Measurements from ENCODE around the gene ASIC3. TPM values are rescaled to one million over a fixed set of nuclear protein-coding genes. Genes with fewer than 3 reads are reported as not detected.
"Not testable (repeated sequence)": the region's sequence is repeated elsewhere in the genome, so short reads cannot be mapped to it uniquely, and the experiment has no call there.

ASIC3 gene
- total and polyA plus RNA-seq, 8 donors = 0.29 to 25.9 (median 3.2) TPM

- intact Hi-C loops (cut with DNase I; ENCODE audit: low total_unique reads) = no loop called here
- no peak within 1 kb of the TSS for H3K4me3 ChIP-seq
- WGBS, 5 donors = 60 to 79% (median 73%) methylated on average over 4 of the region's 4 CpGs
Measured at GRCh38 chr7:151024435-151025056, 23.8 kb upstream of the ASIC3 start, which contains the start of gene ATG9B. ATG9B (minus strand) TSS chr7:151024494; CDS start chr7:151024423, 71 bp downstream.

GRCh38 chr7:151025924-151026671 lies 22.2 kb upstream of the ASIC3 start:
- intact Hi-C loops (cut with DNase I; ENCODE audit: low total_unique reads) = no loop called here
- peaks cover 0 to under 1% (median under 1%) of the 10 kb centered on the region in 4 donors for H3K36me3 ChIP-seq
- no peaks in the 10 kb centered on the region for H3K9me3 ChIP-seq
- H3K27me3 ChIP-seq = peaks cover 0 to 13% (median 0%) of the 10 kb centered on the region in 3 donors
- H3K4me3 ChIP-seq = no peak overlapping the region
- peaks cover 5 to 33% (median 25%) of the 10 kb centered on the region in 4 donors for H3K4me1 ChIP-seq
- no peak for TF ChIP-seq POLR2AphosphoS5 (IDR thresholded peaks at IDR 0.05)
- TF ChIP-seq CTCF (IDR thresholded peaks at IDR 0.05) = no peak
- TF ChIP-seq POLR2A (IDR thresholded peaks at IDR 0.05) = no peak
- TF ChIP-seq EP300 (IDR thresholded peaks at IDR 0.05) = no peak
- no peak overlapping the region for H3K27ac ChIP-seq
- DNase-seq = no peak
- WGBS, 5 donors = 81 to 94% (median 86%) methylated on average over 4 of the region's 4 CpGs

More at GRCh38 chr7:151024435-151025056, 23.8 kb upstream of the ASIC3 start, which contains the start of gene ATG9B:
- no peak for DNase-seq
- Histone ChIP-seq H3K36me3 (no peaks in the 10 kb centered on the region), H3K27ac (no peak within 1 kb of the TSS), H3K4me1 (peaks cover 5 to 17% (median 17%) of the 10 kb centered on the region in 4 donors), H3K9me3 (no peaks in the 10 kb centered on the region), H3K27me3 (peaks cover 0 to 29% (median 11%) of the 10 kb centered on the region in 3 donors)
- no peak for TF ChIP-seq EP300 (IDR thresholded peaks at IDR 0.05)
- TF ChIP-seq POLR2AphosphoS5 (IDR thresholded peaks at IDR 0.05) = no peak
- TF ChIP-seq POLR2A (IDR thresholded peaks at IDR 0.05) = no peak
- TF ChIP-seq CTCF (IDR thresholded peaks at IDR 0.05) = no peak

- Histone ChIP-seq H3K27ac (peak overlapping the region in 4 of 5 donors; percentile 84 to 88 (median 88)), H3K4me3 (peak overlapping the region in 2 of 4 donors; percentile 81 to 82), H3K4me1 (peaks cover 5 to 35% (median 26%) of the 10 kb centered on the region in 4 donors)
- H3K27me3 ChIP-seq; intact Hi-C loops (cut with DNase I; ENCODE audit: low total_unique reads); H3K36me3 ChIP-seq; H3K9me3 ChIP-seq: not testable (repeated sequence)
- peak in 1 of 2 donors; percentile 47 for DNase-seq
- 41 to 52% (median 44%) methylated on average over 19 of the region's 19 CpGs for WGBS, 5 donors
Measured at GRCh38 chr7:151026771-151027727, 21.3 kb upstream of the ASIC3 start.

GRCh38 chr7:151027728-151028130 lies 20.6 kb upstream of the ASIC3 start:
- Histone ChIP-seq H3K36me3 (peaks cover 0 to 14% (median 8%) of the 10 kb centered on the region in 4 donors), H3K4me1 (peaks cover 5 to 36% (median 26%) of the 10 kb centered on the region in 4 donors), H3K4me3 (peak overlapping the region; percentile 60 to 82 (median 72)), H3K27ac (peak overlapping the region; percentile 77 to 88 (median 87))
- intact Hi-C loops (cut with DNase I; ENCODE audit: low total_unique reads); H3K9me3 ChIP-seq; DNase-seq; H3K27me3 ChIP-seq: not testable (repeated sequence)
- 6 to 14% (median 8%) methylated on average over 16 of the region's 16 CpGs for WGBS, 5 donors
- peak; percentile 10 for TF ChIP-seq EP300 (IDR thresholded peaks at IDR 0.05)

All from stomach (tissue), 9 donors.